ENCODE data around the gene WIPI1.

DNA sequence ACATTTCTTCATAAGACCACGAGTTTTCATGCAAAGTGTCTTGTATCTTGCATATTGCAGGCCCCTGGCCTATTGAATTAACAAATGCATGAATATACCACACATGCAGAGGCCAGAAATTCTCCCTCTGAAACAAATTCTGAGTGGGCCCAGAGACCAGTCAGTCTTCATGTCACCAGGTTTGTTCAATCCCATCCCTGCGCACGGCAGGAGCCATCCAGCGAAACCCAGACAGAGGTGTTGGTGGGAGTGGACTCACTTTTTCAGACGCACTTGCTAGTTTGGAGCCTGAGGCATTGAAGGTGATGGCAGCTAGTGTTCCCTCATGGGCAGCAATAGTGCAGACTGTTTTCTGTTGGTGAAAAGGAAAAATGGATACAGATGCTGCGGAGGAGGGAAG is 21.9 kb downstream of the WIPI1 start:
- no peak for TF ChIP-seq EZH2 (IDR thresholded peaks at IDR 0.05)
- TF ChIP-seq, protein P1, sequence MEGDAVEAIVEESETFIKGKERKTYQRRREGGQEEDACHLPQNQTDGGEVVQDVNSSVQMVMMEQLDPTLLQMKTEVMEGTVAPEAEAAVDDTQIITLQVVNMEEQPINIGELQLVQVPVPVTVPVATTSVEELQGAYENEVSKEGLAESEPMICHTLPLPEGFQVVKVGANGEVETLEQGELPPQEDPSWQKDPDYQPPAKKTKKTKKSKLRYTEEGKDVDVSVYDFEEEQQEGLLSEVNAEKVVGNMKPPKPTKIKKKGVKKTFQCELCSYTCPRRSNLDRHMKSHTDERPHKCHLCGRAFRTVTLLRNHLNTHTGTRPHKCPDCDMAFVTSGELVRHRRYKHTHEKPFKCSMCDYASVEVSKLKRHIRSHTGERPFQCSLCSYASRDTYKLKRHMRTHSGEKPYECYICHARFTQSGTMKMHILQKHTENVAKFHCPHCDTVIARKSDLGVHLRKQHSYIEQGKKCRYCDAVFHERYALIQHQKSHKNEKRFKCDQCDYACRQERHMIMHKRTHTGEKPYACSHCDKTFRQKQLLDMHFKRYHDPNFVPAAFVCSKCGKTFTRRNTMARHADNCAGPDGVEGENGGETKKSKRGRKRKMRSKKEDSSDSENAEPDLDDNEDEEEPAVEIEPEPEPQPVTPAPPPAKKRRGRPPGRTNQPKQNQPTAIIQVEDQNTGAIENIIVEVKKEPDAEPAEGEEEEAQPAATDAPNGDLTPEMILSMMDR (IDR thresholded peaks at IDR 0.05): no peak
